ENCODE data around the gene EDEM3. TPM values are rescaled to one million over a fixed set of nuclear protein-coding genes. Genes with fewer than 3 reads are reported as not detected.

The EDEM3 gene
- total and polyA plus RNA-seq, 2 of the 8 experiments (the other 6 are each of a cell fraction or from before 2014, with no cell fraction given): 1.6 to 14.0 TPM

DNA sequence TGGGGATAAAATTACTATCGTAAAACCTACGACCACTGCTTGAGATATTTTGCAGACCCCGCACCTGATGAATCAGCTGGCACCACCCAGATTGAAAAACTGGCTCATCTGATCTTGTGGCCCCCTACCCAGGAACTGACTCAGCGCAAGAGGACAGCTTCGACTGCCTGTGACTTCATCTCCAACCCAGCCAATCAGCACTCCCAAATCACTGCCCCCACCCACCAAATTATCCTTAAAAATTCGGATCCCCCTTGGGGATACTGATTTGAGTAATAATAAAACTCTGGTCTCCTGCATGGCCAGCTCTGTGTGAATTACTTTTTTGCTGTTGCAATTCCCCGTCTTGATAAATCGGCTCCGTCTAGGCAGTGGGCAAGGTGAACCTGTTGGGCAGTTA, 81.4 kb downstream of the EDEM3 start:
- no peak overlapping the region for H2BK15ac ChIP-seq (ENCODE audit: low read length)
- peak overlapping the region in 1 of 4 experiments; percentile 28; a peak in 1 of 8 replicates for H3K4me3 ChIP-seq (ENCODE audit: extremely low read depth in 1 of 4, insufficient read depth in 2 of 4, low read depth in 3 of 4, low read length in 4 of 4)
- H4K5ac ChIP-seq (ENCODE audit: insufficient read length, low read depth, low read length): no peak overlapping the region
- H3K4ac ChIP-seq (replicated peaks; ENCODE audit: insufficient read length, low read depth, low read length): no peak overlapping the region
- peak overlapping the region; percentile 35 to 53 for H3K4me2 ChIP-seq (ENCODE audit: insufficient read depth in 1 of 2, low read depth in 2 of 2, low read length in 2 of 2)
- no peak overlapping the region for H3K23ac ChIP-seq (ENCODE audit: insufficient read length)
- no peak overlapping the region for H3K18ac ChIP-seq (ENCODE audit: extremely low read depth, low read length)
- WGBS, 2 experiments (ENCODE audit: extremely low coverage in 1 of 2, insufficient coverage in 1 of 2, insufficient read length in 1 of 2, insufficient replicate concordance in 2 of 2, low coverage in 1 of 2, low lambda C conversion rate in 2 of 2, missing lambda C conversion rate in 1 of 2): 32% methylated on average over 9 of the region's 9 CpGs; no CpG with 5 or more reads in 1 of the 2 experiments
- H2BK5ac ChIP-seq (ENCODE audit: low read depth, low read length): peak overlapping the region; percentile 16; the same call in 1 of the 2 replicates
- H3K79me2 ChIP-seq (ENCODE audit: control insufficient read depth in 1 of 2, insufficient read depth in 2 of 2, low read length in 2 of 2): no peaks in the 10 kb centered on the region
- H3K9ac ChIP-seq (replicated peaks in 1 of 4; ENCODE audit: extremely low read depth in 1 of 4, low read depth in 3 of 4, low read length in 3 of 4): no peak overlapping the region
- ChIA-PET POLR2A (ENCODE audit: partially characterized antibody) (interaction anchor here (1.6 kb wide), 1 partner anchor 9 kb away, joined by 3 read pairs; no protein-coding TSS in a partner anchor), CTCF (ENCODE audit: partially characterized antibody) (interaction anchor here (1.6 to 5.6 kb wide), 3 partner anchors 9 to 188 kb away, joined by 4 to 20 read pairs (median 13); no protein-coding TSS in a partner anchor)
- no peak overlapping the region for H2BK12ac ChIP-seq (ENCODE audit: low read depth, low read length)
- no peak for TF ChIP-seq SP2 (IDR thresholded peaks at IDR 0.05; ENCODE audit: low read length)
- TF ChIP-seq CREB1 (IDR thresholded peaks at IDR 0.05): peak; percentile 39; the same call in 1 of the 2 replicates
- TF ChIP-seq TAF1 (IDR thresholded peaks at IDR 0.05; ENCODE audit: low read depth, low read length): no peak
- peak; percentile 46; the same call in 1 of the 2 replicates for TF ChIP-seq MAFK (IDR thresholded peaks at IDR 0.05; ENCODE audit: low read depth, low read length)
- TF ChIP-seq CEBPB (IDR thresholded peaks at IDR 0.05; ENCODE audit: low read depth, low read length): peak; percentile 39; the same call in 1 of the 2 replicates
- no peak for TF ChIP-seq YY1 (IDR thresholded peaks at IDR 0.05; ENCODE audit: low read depth, low read length)
- TF ChIP-seq RAD21 (IDR thresholded peaks at IDR 0.05 in 1 of 2, conservative IDR thresholded peaks at IDR 0.05 in 1 of 2; ENCODE audit: low read depth in 2 of 2, low read length in 2 of 2): no peak
- H4K91ac ChIP-seq (replicated peaks; ENCODE audit: insufficient read length, low read length): no peak overlapping the region
- H3K27ac ChIP-seq (ENCODE audit: low read depth, low read length): no peak overlapping the region
- H3K56ac ChIP-seq (replicated peaks; ENCODE audit: insufficient read length, low read depth, low read length): no peak overlapping the region
- H3K27me3 ChIP-seq (replicated peaks in 1 of 4; ENCODE audit: control insufficient read depth in 3 of 4, extremely low read depth in 1 of 4, insufficient read depth in 3 of 4, low read length in 3 of 4): no peaks in the 10 kb centered on the region
- peak overlapping the region; percentile 82 for H2BK120ac ChIP-seq (replicated peaks; ENCODE audit: low read depth, low read length)
- no peak overlapping the region for H2AFZ ChIP-seq (ENCODE audit: low read length)
- H2AK5ac ChIP-seq (ENCODE audit: low read depth, low read length): no peak overlapping the region
- peaks cover 5 to 25% (median 17%) of the 10 kb centered on the region in 4 experiments; a peak in 6 of 7 replicates for H3K4me1 ChIP-seq (replicated peaks in 1 of 4; ENCODE audit: control insufficient read depth in 3 of 4, insufficient read depth in 4 of 4, low read length in 3 of 4)
- 0 out of 2 replicates have a peak, but pooled peaks cover 2% of the 10 kb centered on the region for H3K23me2 ChIP-seq (ENCODE audit: low read depth, low read length)
- H3K9me3 ChIP-seq (ENCODE audit: insufficient read depth in 2 of 2, low read depth in 1 of 2, low read length in 1 of 2): no peaks in the 10 kb centered on the region
- H2BK20ac ChIP-seq (ENCODE audit: low read length): no peak overlapping the region
- no peak for DNase-seq (ENCODE audit: low read depth in 1 of 2, low spot score in 2 of 2)
- no peak overlapping the region; the same call in 1 of the 2 replicates for H4K8ac ChIP-seq (ENCODE audit: extremely low read depth, insufficient read depth, low read length)
- FAIRE-seq: peak; percentile 81
- H4K20me1 ChIP-seq (replicated peaks in 1 of 2; ENCODE audit: control insufficient read depth in 1 of 2, insufficient read depth in 2 of 2, low read length in 2 of 2): no peaks in the 10 kb centered on the region
- H3K14ac ChIP-seq (ENCODE audit: insufficient read length): no peak overlapping the region
- H3K79me1 ChIP-seq (ENCODE audit: low read depth, low read length): no peaks in the 10 kb centered on the region
- H3K36me3 ChIP-seq (ENCODE audit: control insufficient read depth in 2 of 4, insufficient read depth in 4 of 4, low read length in 3 of 4): no peaks in the 10 kb centered on the region

All from H1 (cell line).